Inflammatory macrophage treated with lipopolysaccharide for 1 hour (primary cell): Measurements from ENCODE around the gene LZTR1.

Experiments
- DNase-seq, 2 donors: peaks; one replicate each; pipeline ENCODE4 v3.0.0-alpha.2; 2020 to 2022

Gene LZTR1

DNA sequence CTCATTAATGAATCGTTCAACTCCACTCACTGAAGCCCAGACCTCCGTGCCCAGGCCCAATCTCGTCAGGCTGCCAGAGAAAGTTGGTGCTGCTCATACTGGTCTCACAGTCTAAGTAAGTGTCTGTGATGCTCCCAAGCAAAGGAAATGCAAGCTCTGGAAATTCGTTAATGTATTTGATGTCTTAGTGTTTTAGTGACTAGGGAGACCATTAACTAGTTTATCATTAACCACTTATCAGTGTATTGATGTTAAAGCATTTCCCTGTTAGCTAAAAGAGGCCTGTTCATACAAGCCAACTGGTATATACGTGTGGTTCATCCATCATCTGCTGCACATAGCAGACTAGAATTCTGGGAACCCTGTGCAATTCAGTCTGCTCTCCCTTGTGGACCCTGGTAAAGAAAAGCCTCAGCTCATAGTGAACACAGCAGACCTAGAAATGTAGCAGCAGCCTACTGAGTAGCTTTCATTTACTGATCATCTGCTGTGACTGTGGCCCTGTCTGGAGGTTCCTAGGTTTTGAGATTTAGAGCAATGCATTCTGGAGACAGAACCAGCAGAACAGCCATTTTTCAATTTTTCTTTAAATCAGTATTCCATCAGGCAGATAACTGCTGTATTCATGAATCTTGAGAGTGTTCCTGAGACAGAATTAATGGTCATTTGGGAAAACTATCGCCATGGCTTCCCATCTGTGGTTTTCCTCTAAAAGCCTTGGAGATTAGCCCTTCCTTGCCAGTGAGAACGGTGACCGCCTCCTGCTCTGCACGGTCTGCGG, 30.8 kb upstream of the LZTR1 start:
- DNase-seq: no peak

DNA sequence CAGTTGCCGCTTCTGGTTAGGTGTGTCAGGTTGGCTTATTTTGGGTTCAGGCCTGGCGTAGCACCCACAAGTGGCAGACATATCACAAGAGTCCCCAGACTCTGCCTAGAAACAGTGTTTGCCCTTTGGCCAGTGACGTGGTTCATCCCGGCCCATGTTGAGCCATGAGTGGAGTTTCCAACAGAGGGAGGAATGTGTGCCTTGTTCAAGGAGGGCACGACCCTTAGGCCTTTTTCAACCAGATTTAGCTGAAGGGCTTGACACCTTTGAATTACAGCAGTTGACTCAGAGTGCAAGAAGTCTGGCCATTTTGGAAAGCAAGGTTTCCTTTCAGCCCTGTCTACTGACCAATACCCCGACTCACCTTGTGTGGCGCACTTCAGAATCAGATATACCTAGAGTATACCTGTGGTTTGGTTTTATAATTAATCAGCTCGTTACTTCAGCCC, 30.1 kb upstream of the LZTR1 start:
- DNase-seq: no peak

DNA sequence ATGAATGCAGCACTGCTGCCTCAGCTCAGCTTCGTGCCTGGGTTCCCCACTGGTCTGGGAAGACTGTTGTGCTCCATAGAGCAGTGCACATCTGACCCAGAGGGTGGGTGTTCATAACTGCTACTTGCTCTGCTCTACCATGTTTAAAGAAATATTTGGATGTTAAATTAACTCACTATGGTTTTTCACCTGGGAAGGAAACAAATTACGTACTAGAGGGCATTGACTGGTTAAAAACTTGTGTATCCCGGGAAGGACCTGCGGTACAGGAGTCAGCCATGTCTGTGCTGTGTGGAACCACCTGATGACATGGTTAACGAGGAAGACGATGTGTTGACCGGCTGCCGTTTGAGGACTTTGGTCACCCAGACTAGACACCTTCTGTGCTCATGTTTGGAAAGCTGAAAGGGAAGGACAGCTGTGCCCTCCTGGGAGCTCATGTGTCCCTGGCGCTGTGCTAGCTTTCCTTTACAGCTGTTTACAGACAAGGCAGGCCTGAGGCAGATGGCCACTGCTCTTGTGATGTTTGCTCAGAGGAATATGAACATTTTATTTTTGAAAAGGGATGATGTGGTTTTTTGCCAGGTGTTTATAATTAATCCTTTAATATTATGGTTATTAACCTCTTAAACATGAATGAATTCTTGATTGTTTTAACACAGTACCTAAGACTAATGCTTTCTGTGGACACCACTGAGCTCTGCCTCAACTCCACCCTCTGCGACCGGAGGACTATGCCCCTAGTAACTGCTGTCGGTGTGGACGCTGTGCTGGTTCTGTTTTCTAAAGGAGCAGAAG, 29.4 kb upstream of the LZTR1 start:
- no peak for DNase-seq

DNA sequence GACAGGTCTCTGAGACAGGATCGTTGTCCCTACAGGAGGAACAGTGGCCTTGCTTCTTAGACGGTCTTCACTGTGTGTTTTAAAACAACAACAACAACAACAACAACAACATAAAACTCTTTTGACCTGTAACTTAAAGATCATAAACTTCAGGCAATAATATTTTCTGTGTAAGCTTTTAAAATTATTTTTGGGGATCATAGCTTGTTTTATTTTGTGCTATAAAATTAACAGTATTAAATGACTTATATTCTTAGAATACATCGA, 28.8 kb upstream of the LZTR1 start:
- no peak for DNase-seq

DNA sequence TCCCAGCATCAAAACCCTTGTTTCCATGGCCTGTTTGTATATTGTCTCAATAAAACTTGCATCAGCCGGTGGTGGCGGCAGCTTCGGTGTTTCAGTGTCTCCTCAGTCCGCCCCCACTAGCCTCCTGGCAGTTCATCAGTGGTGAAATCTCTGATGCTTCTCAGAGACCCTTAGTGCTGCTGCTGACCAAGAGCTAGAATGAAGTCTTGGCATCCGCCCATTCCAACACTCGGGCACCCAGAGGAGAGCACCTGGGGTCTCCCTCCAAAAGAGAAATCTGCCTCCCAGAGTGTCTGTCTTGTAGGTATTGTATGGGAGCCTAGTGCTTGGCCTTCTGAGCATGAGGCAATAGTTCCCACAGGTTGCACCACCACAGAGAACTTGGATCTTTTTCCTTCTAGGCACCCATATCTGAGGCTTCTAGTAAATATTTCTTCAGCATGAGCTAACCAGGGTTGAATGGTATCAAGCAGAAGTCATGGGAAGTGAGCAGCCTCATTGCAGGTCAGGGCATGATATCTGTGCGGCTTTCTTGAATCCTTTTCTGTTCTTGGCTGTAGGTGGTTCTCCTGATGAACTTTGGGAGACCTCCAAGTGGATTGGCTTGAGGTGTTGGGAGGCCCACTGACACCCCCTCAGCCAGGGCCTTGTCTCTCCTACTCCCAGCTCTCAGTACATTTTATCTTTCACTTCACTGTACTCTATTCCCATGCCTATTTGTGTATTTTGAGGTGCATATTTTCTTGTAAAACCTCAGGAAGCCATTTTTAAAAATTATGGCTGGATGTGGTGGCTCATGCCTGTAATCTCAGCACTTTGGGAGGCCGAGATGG, 28.2 kb upstream of the LZTR1 start:
- peak in 1 of 2 donors; percentile 24 for DNase-seq

DNA sequence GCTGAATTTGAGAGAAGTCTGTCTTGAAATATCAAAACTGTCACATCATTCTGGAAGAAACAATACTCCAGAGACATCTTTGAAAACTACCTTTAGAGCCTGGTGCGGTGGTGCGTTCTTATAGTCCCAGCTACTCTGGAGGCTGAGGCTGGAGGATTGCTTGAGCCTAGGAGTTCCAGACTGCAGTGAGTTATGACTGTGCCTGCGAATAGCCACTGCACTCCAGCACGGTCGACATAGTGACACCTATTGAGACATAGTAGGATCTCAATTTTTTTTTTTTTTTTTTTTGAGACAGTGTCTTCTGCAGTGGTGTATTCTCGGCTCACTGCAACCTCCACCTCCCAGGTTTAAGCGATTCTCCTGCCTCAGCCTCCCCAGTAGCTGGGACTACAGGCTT, 26.5 kb upstream of the LZTR1 start:
- DNase-seq: no peak

DNA sequence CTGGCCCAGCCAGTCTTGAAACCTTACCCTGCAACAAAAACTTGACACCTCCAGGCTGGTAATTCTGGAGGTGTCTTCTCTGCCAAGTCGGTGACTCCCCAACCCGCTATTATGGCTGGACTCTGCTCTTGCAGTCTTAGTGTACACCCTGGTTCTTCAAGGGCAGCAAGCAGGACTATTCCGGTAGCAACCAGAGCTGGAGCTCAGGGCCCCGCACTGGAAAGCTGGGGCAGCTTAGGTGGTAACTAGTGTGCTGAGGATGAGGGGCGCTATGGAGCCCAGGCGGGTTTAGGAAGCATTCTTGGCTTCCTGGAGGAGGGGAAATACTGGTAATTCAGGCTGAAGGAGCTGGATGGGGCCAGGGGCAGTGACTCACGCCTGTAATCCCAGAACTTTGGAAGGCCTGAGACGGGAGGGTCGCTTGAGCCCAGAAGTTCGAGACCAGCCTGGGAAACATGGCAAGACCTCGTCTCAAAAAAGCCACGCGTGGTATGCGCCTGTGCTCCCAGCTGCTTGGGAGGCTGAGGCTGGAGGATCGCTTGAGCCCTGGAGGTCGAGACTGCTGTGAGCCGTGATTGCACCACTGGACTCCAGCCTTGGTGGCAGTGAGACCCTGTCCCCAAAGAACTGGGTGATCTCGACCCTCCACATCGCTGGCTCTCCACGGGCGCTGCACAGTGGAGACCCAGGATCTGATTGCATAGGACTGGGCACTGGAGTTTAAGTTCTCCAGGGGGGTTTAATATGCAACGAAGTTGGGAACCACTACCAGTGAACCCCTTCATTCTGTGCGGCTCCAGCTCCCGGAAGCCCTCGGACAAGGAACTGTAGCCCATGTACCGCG, 25.6 kb upstream of the LZTR1 start:
- DNase-seq: peak in 1 of 2 donors; percentile 34

DNA sequence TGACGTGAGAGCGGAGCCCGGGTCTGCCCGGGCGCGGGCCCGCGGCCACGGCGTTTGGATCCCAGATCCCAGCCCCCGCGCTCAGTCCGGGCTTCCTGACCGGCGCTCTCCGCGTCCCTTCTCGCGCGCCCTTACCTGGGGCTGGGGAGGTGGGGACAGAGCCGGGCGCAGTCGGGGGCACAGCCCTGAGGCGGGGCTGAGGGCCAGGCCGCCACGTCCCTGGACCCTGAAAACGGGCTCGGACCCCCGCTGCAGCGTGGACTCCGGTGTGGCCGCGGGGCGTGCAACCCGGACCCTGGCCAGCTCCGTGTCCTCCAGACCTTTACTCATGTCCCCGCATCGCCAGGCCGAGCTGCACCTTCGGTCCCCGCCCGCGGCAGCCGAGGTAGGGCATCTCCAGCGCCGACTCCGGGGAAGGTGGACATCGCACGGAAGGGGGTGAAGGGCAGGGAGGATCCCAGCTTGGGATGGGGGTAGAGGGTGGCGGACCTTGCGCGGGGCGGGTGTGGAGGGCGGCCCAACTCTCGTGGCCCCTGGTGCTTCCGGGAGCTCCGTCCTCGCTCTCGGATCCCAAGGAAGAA, 24.9 kb upstream of the LZTR1 start:
- DNase-seq: no peak

DNA sequence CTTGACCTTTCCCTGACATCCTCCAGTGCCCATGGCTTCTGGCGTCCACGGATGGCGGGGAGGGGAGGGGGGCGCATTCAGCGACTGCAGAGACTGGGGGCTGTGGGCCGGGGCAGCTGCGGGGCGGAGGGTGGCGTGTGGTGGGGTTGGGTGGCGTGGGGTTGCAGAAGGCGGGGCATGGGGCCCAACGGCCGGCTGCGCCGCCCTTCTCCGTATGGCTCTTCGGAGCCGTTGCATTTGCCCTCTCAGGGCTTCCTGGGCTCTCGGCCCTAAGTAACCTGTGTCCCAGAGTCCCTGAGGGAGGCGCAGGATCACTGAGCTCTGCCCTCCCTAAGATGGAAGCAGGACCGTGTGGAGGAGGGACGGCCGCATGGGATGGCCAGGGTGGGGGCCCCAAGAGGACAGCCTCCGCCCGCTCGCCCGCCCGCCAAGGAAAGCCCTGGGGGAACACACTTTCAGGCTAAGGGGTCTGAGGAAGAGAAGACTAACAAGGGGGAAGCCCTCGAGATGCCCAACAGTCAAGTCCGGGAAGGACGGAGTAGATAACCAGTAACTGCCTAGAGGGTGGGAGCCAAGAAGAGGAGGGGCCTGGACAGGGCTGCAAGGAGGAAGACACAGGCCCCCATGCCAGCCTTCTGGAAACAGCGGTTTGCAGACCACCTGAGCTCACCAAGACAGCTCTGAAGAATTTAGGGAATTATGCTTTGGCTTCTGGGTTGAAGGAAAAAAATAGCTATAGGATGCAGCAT, 24.2 kb upstream of the LZTR1 start:
- peak; percentile 39 to 42 for DNase-seq

DNA sequence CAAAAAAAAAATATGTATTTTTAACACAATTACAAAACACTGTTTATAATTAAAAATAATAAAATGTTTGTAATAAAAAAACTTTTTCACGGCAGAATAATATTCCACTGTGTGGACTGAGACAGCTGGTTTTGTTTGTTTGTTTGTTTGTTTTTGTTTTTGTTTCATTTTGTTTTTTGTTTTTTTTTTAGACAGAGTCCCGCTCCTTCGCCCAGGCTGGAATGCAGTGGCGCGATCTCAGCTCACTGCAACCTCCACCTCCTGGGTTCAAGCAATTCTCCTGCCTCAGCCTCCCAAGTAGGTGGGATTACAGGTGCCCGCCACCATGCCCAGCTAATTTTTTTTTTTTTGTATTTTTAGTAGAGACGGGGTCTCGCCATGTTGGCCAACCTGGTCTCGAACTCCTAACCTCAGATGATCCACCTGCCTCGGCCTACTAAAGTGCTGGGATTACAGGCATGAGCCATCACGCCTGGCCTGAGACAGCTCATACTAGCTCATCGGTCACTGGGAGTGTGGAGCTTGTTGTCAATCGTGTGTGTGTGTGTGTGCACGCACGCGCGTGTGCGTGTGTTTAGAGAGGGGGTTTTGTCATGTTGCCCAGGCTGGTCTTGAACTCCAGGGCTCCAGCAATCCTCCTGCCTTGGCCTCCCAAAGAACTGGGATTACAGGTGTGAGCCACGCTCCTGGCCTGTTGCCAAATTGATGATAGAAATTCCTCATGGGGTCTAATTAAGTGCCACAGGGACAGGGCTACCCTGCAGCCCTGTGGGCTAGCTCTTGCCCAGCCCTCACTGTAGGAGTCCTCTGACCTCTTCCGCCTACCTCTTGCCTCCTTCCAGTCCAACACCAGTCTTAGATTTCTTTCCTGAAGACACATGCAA, 22.3 kb upstream of the LZTR1 start:
- no peak for DNase-seq

DNA sequence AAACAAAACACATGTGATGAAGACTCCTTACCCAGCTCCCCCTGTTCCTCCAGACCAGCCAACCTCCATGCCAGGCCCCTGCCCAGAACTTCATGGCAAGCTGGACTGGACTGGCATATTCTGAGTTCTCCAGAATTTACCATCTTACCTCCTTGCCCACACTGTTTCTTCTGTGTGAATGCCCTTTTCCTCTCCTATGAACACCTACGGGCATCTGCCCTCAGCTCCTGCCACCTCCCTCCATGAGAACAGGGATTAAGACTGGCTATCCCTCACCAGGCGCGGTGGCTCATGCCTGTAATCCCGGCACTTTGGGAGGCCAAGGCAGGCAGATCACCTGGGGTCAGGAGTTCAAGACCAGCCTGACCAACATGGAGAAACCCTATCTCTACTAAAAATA, 21.5 kb upstream of the LZTR1 start:
- no peak for DNase-seq

DNA sequence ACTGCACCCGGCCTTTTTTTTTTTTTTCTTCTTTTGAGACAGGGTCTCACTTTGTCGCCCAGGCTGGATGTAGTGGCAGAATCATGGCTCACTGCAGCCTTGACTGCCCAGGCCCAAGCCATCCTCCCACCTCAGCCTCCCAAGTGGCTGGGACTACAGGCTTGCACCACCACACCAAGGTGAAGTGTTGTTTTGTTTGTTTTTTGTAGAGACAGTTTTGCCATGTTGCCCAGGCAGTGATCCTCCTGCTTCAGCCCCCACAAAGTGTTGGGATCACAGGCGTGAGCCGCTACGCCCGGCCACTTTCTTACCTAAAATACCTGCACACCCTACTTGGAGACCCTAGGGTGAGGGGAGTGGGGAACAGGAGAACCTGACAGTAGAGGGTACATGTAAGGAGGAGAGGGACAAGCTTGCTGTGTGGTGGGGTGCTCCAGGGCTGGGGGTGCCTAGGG, 19.6 kb upstream of the LZTR1 start:
- no peak for DNase-seq

DNA sequence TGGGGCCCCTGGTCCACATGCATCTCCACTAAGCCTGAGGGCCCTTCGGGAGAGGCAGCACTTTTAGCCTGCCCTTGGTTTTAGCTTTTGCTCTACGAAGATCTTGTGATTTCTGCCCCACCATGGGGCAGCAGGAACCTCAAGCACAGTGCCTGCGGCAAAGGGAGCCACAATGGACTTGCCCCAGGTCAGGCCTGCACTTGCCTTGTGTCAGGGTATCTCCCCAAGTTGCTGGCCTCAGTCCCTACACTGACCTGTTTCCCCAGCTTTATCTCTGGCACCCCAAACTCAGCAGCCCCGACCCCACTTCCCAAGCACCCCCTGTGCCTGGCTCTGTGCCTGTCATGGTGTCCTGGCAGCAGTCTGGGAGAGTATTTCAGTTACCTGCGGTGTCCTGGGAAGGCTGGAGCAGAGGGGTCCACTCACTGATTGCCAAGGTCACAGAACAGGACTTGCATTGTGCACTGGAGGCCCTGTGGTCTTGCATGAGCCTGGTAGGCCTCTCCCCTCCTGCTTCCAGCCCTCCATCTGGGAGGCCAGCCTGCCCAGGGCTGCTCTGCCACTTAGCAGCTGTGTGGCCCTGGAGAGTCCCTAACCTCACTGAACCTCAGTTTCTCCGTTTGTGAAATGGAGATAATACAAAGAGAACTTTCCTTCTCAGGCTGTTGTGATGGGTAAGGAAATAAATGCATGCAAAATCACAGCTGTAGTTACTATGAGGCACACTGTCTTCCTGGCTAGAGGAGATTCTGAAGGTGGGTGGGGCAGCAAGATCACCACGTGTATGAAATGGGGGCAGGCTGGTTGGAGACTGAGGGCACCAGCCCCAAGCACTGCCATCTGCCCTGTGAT, 18.7 kb upstream of the LZTR1 start:
- no peak for DNase-seq

DNA sequence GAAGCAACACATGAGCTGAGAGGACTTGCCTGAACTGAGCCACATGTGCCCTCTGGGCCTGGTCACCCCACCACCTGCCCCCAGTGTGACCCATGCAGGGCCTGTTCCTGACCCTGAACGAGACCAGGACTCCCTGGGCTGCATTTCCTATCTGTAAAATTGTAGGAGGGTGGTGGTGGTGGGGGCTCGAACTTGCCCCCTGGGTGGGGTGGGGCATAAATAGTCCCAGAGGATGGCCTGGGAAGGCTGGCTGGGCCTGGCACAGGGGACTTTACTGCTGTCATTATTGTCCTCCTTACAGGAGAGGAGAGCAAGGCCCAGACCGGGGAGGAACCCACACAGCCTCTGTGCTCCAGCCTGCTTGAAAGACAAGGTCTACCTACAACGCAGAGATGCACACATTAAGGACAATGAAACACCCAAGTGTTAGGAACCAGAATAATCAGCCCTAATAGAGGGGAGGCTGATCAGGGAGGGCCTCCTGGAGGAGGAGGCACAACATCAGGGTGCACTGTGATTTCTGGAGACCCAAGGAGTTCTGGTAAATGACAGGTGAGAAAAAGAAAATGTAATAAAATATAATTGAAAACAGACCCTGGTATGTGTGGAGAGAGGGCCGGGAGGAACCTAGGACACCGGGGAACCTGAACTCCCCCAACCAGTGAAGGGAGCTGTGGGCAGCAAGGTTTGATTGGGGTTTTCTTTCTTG, 17.9 kb upstream of the LZTR1 start:
- no peak for DNase-seq

DNA sequence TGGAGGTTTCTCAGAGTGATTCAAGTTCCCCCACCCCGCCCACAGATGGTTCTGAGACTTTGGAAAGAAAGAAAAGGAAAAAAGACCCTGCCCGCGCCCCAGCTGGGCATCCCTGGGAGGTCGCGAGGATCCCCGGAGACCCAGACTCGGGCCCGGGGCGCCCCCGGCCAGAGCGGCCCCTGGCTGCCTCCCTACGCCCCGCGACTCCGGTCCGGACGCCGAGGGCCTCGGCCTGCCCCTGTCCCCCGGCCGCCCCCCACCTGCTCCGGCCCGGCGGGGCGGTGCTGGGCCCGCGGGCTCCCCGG, 17.3 kb upstream of the LZTR1 start:
- no peak for DNase-seq

DNA sequence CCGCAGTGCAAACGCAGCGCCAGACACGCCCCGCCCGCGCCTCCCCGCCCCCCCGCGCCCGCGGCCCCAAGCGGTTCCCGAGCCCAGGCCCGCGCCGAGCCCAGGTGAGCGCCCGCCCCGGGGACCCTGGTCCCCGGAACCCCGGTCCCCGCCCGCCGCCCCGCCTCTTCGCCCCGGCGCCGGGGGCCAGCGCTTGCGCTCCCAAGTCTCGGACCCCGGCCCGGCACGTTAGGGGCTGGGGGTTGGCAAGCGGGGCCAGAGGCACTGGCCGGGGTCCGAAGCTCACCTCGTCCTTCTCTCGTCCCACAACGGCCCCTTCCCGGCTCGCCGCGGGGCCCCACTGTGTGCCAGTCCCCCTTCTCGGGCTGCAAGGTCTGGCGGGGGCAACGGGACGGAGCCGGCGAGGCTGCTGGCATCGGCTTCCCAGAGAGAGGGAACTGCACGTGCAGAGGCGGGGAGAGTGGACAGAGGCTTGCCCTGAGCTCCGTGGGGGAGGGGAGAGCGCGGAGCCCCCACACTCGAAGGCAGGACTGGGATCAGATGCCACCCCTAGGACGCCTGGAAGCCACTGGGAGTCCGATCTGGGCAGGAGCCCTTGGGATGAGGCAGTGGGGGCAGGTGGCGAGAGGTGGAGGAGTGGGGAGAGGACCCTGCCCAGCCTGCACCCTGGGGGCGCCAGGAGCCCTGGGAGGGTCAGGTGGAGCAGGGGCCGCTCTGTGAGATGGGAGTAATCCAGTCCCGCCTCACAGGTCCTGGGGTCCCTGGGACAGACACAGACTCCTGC, 16.8 kb upstream of the LZTR1 start:
- no peak for DNase-seq

DNA sequence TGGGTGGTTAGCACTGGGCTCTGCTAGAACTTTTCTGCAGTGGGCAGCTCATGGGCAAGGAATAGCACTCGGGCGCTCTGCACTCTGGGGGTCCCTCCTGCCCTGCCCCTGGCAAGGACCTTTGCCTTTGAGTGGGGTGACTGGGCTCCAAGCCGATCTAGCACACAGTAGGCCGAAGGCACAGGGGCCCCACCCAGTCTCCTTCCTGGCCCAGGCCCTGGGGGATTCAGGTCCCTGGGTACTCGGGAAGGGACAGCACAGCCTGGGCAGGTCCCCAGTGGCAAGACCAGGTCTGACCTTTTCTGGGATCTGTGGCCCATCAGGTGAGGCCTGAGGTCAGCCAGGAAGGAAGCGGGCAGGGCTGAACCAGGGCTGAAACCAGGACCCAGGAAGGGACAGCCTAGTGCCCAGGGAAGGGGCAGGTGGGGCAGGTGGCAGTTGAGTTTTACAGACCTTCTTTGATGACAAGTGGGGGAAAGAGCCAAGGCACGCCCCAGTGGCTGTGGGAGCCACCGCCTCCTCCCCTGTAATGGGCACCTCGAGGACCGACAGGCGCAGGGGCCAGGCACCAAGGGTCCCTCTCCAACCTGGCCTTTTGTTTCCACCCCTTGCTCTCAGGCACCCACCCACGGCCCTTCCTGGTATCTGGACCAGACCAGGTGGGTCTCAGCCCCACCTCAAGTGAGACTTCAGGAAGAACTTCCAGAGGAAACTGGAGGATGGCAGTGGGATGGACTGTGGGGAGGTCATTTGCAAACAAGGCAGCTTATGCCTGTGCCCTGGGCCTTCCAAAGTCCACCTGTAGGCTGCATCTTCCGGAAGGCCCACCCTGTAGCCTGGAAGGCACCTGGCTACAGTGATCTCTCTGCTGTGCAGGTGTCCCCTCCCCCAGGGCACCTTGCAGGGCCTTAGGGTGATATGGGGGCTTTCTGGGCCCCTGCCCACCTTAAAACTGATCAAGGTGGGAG, 15.9 kb upstream of the LZTR1 start:
- DNase-seq: no peak
